RPMI8226 (cell line): ENCODE data around the gene RHOD.

Source experiments
- DNase-seq: peaks from one replicate; pipeline ENCODE4 v3.0.0-alpha.2; 2015

RHOD gene, protein sequence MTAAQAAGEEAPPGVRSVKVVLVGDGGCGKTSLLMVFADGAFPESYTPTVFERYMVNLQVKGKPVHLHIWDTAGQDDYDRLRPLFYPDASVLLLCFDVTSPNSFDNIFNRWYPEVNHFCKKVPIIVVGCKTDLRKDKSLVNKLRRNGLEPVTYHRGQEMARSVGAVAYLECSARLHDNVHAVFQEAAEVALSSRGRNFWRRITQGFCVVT

DNA sequence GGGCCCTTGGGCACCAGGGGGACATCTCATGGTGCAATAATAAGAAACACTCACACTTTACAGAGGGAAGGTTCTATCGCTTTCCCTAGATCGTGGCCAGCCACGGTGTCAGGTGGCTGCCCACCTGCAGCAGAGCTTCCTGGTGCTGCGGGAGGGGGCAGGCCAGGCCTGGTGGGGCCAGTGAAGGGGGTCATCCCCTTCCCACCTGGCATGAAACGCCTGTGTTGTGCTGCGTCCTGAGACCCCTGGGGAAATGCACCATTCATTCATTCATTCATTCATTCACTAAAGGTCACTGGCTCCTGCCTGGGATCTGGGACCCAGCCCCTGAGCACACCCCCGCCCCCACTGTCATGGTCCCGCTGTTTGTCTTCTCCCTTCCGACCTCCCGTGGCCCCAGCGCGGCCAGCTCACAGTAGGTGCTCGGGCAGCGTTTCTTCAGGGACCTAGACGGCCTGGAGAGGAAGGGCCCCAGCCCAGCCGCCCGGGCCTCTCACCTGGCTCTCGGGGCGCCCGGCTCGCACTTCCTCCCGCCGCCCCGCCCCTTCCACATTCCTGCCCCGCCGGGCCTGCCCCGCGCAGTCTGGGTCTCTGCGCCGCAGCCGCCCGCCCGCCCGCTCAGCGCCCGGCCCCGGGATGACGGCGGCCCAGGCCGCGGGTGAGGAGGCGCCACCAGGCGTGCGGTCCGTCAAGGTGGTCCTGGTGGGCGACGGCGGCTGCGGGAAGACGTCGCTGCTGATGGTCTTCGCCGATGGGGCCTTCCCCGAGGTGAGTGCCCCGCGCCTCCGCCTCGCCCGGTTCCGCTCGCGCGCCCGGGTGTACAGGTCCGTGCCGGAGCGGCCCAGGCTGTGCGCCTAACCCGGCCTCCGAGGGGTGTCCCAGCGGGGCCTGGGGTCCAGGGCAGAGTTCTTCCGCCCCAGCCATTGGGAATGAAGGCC is at the start of gene RHOD:
Gene RHOD, plus strand, starts transcription at position 581 of the 938 bp plus-strand sequence. Its CDS starts 56 bp downstream, at position 637.
- peak; percentile 66 for DNase-seq

DNA sequence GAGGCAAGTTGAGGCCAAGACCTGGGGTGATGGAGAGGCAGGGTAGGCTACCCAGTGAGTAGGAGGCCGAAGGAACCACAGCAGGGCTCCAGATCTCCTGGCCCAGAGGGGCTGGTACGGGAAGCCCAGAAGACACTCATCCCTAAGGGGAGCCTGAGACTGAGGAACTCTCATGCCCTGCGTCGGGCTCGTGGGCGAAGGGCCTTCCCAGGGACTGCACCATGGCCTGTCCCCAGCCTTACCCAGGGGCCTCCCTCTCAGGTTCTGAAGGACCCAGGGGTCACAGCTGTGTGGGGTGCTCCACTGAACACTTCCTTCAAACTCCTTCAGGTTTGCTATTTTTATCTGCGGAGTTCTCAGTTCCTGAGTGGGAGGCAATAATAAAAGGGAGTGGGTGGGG is 49.5 kb upstream of the RHOD start:
- DNase-seq = no peak

DNA sequence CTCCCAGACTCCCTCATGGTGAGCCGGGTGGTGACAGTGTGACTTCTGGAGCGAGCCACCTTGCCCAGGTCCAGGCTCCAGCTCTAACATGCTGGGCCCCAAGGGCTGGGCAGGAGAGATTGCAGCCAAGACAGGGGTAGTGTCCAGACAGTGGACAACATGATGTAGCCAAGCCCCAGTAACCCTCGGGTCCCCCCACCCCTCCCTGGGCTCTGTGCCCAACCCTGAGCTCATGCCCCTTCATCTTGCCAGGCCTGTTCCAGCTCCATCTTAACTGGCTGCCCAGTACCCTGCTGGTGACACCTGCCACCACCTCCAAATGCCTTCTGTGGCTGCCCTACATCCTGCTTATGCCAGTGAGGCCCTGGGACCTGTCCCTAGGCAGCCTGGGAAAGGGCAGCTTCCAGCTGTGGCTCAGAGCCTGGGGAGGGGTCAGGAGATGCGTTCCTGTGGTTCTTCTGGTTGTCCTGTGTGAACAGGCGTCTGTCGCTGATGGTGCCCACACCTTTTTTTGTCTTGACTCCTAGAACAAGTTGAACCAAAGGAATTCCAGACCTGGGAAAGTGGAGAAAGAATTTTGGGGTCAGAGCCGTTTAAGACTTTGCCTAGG is 46.2 kb upstream of the RHOD start:
- no peak for DNase-seq

DNA sequence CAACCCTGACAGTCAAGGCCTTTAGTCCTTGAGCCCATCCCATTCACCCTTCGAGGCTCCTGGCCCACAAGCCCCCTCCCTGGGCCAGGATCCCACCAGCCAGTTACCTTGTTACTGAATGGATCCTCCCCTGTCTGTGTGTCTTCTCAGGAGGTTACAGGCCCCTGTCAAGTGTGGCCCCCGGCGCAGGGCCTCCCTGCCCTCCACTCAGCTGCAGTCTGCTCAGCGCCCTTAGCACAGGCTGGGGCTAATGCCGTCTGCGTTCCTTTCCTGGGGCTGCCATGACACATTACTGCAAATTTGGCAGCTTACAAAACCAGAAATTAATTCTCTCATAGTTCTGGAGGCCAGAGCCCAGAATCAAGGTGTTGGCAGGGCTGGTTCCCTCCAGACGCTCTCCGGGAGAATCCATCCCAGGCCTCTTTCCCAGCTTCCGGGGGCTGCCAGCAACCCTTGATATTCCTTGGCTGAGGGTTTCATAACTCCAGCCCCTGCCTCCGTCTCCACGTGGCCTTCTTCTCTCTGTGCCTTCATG is 43.1 kb upstream of the RHOD start:
- no peak for DNase-seq

DNA sequence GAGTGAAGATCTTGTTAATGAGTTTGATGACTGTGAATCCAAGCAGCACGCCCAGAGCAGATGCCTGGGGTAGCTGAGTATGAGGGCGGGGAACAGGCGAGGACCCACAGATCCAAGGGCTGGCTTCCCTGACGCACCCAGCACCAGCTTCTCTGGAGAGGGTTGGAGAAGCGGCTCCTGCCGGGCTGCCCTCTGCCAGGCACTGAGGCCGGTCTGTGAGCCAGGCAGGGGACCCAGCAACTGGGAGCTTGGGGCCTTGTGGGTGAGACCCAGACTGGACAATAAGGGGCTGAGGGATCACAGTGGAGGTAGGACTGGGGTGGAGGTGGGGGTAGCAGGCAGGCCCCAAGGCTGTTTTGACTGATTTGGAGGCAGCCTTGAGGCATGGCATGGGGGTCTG is 42.3 kb upstream of the RHOD start:
- DNase-seq = no peak

DNA sequence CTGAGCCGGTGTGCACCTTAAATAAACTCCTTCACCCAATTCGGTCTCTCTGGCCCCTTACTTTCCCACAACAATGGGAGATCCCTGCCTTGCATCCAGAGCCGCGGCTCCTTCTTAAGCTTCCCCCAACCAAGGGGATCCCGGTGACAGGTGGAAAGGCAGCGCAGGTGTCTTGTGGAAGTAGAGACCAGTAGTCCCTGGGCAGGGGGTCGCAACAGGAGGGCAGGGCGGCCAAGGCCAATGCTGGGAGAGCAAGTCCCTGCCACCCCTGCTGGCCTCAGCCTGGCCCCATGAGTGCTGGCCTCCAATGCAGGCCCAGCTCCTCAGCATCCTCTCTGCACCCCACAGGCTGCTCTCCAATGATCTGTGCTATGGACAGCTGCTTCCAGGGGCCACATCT is 41.6 kb upstream of the RHOD start:
- no peak for DNase-seq

DNA sequence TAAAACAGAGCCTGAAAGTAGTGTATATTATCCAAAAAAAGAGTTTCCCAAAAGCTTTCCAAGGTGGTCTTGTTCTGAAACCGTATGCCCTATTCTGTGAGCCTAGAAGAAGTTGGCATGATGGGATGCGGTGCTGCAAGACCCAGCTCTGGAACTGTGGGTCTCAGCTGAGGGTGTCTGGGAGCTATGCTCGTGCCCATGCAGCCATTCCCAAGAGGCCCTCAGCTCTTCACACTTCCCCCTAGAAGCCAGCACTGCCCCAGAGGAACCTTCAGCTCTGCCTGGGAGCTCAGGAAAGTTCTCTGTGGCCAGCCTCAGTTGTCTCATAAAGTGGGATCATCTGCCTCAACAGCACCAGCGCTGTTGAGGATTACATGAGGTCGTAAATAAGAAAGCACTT is 40.1 kb upstream of the RHOD start:
- no peak for DNase-seq

DNA sequence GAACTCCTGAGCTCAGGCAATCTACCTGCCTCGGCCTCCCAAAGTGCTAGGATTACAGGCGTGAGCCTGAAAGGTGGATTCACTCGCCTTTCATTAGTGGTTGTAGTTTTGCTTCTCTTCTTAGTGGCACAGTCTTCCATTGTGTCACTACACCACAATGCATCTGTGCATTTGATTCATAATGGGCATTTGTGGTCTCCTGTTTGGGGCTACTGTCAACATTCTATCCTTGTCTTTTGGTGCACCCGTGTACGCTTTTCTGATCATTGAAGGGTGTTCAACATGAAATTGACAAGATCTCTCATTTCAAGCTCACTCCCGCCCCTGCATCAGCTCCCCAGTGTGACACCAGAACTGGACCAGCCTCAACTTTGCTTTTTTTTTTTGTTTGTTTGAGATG is 35.7 kb upstream of the RHOD start:
- DNase-seq = no peak

DNA sequence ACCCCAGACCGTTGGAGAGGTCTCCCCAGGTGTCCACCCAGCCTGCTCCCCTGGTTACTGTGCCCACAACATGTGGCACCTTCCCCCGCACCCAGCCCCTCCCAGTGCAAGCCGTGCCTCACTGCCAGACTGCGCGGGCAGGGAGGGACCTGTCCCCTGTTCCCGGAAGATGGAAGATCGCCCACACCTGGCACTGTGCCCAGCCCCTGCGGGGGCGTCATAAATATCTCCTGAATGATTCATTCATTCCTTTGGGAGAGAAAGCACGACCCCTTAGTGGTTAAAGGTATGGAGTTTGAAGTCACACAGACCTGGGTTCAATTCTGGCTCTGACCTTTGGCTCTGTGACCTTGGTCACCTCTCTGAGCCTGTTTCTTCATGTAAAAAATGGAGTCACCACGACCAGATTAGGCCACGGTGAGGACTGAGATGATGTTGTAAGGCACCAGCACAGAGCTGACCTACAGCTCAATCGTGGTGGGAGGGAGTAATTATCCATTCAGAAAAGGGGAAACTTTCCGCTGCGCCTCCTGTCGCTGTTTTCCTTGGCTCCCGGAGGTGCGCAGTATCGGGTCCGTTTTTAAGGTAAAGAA is 34.2 kb upstream of the RHOD start:
- no peak for DNase-seq

DNA sequence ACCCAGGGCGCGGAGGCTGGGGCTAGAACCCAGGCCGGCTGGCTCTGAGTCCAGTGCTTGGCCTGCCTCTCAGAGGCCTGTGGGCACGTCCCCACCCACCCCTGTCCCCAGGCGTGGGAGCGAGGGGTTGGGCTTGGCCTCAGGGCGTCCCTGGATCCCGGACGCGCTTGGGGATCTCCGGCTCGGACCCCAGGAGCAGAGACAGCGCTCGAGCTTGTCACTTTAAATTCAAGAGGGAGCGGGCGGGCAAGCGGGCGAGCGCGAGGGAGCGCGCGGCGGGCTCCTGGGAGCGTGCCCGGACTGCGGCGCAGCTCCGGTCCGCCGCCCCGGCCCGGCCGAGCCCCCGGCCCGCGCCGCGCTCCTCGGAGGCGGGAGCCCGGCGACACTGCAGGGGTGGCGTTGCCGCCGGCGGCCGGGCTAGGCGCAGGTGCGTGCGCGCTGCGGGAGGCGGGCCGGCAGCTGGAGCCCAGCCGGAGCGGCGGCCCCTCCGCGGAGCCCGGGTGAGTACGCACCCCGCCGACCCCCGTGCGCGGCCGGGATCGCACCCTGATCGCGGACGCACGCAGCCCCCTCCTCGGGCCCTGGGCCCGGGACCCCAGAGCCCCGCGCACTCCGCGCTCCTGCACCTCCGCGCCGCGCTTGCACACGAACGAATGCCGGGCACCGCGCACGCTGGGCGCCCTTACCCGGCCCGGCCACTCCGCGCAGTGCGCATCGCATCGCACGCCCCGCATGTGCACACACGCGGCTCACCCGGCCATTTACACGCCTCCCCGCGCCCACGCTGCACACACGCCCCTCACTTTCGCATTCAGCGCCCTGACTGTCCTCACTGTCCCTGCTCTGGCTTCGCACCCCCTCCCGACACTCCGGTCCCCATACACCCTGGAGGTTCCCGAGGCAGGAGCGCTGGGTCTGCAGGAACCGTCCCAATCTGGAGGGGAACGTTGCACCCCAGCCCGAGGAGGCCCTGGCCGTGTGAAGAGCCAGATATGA is 33.4 kb upstream of the RHOD start, which contains the start of gene SYT12:
Gene SYT12, plus strand, starts transcription at position 174 of the 996 bp plus-strand sequence. CDS start 7,011 bp downstream, outside the sequence.
- no peak for DNase-seq

DNA sequence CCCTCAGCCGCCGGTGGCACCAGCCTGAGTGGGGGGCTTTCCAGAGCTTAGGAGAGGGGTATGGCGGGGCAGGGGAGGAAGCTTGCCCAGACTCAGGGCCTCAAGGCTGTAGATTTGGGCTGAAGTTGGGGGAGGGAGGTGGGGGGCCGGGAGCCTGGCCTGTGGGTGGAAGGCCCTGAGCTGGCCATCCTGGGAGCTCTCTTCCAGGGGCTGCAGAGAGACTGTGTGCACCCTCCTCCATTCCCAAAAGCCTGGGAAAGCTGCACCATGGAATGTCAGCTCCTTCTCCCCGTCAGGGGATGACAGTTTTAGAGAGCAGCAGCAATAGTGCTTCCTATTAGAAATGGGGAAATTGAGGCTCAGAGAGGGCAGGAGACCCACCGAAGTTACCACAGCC is 32.7 kb upstream of the RHOD start:
- DNase-seq = no peak

DNA sequence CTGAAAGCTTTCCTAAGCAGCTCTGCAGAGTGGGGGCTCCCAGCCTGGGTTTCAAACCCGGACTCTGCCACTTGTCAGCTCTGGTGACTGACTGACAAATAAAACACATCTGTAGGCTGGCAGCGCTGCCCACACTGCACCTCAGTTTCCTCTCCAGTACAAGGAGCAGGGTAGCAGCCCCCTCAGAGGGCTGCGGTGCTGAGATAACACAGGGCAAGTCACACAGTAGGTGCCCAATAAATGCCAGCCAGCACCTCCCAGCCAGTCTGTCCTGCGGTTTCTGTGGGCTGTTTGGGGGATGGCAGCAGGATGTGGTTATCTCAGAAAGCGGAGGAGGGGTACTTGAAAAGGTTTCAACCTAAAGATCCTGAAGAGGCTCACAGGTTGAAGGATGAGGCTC is 32.2 kb upstream of the RHOD start:
- DNase-seq = peak; percentile 41

DNA sequence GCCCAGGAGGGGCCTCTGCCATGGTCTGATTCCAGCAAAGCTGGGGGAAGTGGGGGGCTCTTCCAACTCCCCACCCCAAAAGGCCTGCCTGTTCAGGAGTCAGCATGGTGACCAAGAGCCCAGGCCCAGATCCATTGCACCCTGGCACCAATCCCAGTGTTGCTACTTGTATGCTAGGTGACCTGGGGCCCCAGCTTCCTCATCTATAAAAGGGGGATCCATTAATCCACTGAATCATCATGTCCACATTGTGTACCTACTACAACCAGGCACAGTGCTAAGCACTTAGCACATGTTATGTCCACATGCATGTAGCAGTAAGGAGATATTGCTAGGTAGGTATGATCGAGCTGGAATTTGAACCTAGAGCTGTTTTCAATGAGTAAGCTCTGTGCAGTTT is 31.7 kb upstream of the RHOD start:
- DNase-seq = no peak

DNA sequence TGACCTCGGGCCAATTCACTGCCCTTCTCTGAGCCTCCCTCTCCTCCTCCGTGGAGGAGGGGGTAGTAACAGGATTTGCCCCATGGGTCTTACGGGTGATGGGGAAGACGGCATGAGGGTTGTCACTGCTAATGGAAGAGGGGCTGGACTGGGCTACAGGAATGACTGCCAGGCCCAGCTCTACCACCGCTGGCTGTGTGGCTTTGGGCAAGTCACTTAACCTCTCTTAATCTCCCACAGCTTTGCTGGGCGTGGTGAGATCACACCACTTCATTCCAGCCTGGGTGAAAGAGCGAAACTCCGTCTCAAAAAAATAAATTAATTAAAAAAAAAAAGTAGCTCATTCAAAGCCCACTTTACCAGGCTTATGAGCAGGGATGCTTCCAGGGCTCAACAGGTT is 30.9 kb upstream of the RHOD start:
- no peak for DNase-seq

DNA sequence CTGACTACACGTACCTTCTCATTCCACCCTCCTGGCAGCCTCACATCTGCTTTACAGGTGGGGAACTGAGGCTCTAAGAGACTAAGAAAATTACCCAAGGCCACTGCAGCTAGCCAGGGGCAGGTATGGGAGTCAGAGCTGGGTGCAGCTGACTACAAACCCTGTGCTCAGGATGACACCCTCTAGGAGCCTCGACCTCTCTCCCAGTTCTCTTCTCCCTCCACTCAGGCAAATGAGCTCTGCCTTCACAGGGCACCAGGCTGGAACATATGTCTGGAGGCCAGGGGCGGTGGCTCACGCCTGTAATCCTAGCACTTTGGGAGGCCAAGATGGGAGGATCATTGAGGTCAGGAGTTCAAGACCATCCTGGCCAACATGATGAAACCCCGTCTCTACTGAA is 29.7 kb upstream of the RHOD start:
- DNase-seq = no peak

DNA sequence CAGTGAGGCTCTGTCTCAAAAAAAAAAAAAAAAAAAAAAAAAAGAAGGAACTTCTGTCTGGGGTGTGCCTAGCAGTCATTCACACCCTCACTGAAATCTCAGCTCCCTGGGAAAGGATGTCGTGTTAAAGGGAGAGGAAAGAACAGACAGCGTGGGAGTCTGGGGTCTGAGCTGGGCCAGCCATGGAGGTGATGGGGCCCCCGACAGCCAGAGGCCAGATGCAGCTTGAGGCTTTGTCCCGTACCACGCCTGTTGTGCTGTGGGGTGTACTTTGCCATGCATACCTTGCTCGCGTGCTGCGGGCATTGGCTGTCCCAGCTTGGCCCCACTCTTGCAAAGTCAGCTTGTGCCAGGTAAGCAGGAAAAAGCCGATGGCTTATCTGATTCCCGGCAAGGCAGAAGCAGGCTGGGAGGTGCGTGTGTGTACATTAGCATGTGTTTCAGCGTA is 29.1 kb upstream of the RHOD start:
- no peak for DNase-seq

DNA sequence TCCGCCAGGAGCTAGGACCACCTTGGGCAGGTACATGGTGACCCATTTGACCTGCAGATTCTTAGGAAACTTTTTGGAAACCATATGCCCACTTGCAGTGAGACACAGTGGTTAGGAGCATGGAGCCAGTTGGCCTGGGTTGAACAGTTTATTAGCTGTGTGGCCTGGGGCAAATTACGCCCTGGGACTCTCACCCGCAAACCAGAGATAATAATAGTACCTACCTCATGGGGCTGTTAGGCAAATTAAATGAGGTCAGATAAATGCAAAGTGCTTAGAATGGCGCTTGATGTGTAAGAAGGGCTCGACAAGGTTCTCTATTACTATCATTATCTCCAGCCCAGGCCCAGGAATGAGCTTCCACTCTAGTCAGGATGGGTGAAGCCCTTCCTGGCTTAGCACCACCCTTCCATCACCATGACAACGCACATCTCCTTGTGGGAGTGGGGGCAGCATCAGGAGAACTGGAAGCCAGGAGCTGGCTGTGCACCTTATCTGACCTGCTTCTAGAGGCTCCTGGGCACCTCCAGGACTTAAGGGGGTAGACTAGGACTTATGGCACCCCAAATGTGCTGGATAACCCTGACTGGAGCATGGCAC is 28.6 kb upstream of the RHOD start:
- no peak for DNase-seq

DNA sequence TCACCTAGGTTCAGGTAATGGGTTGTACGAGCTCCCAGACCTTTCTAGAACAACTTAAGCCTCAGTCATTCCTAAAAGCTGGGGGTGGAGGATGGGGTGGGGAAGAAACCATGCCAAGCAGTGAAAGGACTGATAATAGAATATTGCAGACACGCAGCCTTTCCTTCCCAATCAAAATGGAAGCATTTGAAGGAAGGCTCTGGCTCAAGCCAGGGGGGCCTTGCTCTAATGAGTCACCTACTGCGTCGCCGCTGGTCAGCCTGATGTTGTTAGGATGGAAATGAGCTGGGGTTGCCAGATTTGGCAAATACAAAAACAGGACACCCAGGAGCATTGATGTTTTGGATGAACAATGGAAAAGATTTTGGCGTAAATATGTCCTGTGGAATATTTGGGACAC is 27.5 kb upstream of the RHOD start:
- no peak for DNase-seq

DNA sequence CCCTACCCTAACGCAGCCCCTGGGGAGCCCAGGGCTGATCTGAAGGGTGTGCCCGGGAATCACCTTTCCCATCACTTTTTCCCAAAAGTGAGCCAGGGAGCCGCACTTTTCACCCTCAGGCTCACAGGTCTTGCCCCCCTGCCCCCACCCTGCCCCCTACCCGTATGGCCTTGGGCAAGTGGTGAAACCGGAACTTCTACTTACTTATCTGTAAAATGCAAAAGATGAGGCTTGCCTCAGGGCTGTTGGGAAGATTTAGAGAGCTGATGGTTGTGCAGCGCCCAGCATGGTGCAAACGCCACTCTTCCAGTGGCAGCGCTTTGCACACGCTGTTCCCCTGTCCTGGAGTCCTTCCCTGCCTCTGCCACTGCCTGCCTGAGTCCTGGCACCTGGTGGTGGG is 25.7 kb upstream of the RHOD start:
- DNase-seq = no peak

DNA sequence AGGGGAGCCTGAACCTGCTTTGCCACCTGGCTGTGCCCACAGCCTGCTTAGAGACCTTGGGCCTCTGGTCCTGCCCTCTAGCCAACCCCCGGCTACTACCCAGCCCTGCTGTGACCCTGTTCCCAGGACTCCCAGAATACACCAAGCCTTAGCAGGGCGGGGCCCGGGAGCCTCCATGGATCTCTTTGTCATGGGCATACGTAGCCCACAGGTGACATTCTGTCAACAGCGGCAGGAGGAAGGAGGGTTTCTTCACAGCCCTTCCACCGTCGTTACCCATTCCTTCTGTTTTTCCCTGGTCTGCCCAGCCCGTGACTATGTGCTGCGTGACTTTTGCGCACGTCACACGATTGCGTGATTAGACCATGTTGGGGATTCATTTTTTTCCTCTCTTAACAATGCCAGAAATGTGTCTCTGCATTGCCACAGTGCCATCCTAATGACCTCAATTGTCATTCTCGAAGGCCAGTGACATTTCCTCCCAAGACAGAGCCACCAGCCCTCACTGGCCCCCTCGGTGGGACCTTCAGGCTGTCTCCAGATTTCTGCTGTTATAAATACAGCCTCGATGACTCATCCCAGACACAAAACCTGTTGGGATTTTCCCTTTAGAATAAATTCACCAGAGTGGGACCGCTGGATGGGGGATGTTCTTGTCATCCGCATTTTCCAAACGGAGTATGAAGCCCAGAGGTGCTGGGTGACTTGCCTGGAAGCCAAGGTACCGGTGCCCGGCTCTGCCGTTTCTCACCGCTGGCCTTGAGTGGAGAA is 24.7 kb upstream of the RHOD start:
- DNase-seq = no peak
